Hindlimb muscle (tissue), 1 donor: ENCODE results near the gene DDI2. TPM values are rescaled to one million over a fixed set of nuclear protein-coding genes. Genes with fewer than 3 reads are reported as not detected.
"Not testable (repeated sequence)": the region's sequence is repeated elsewhere in the genome, so short reads cannot be mapped to it uniquely, and the experiment has no call there.

Experiments used
- DNase-seq: peaks from one replicate; pipeline ENCODE4 v3.0.0-alpha.2; 2013
- polyA plus RNA-seq: library from polyadenylated mRNA; unstranded; fragments of 120-200 nt; gene quantifications from one replicate; pipeline ENCODE4 v1.2.1, GENCODE V29; 2013; ENCODE audit not compliant: insufficient read length

DDI2 gene
- polyA plus RNA-seq, 1 donor: 24.3 TPM

DNA sequence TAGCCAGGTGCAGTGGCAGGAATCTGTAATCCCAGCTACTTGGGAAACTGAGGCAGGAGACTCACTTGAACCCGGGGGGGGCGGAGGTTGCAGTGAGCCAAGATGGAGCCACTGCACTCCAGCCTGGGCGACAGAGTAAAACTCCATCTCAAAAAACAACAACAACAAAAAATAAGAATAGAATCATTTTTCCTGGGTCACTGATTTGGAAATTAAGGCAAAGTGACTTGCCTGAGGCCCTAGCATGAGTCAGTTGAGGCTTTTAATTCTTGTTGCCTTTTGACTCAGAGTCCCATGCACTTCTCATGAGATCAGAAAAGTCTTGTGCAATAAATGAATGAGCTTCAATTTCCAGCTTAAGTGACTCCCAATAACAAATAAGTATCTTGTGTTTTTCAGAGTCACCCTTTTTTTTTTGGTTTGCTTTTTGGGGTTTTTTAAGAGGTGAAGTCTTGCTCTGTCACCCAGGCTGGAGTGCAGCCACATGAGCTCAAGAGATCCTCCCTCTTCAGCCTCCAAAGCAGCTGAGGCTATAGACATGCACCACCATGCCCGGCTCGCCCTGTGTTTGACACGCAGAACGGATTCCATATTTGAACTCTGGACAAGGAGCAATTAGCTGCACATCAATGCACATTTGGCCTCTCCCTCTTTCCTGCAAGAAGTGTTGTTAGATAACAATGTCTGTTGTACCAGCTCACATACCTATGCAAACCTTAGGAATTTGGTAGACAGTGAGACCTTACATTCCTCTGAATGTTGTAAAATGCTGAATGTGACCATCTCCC lies 63.5 kb downstream of the DDI2 start:
- DNase-seq: no peak

DNA sequence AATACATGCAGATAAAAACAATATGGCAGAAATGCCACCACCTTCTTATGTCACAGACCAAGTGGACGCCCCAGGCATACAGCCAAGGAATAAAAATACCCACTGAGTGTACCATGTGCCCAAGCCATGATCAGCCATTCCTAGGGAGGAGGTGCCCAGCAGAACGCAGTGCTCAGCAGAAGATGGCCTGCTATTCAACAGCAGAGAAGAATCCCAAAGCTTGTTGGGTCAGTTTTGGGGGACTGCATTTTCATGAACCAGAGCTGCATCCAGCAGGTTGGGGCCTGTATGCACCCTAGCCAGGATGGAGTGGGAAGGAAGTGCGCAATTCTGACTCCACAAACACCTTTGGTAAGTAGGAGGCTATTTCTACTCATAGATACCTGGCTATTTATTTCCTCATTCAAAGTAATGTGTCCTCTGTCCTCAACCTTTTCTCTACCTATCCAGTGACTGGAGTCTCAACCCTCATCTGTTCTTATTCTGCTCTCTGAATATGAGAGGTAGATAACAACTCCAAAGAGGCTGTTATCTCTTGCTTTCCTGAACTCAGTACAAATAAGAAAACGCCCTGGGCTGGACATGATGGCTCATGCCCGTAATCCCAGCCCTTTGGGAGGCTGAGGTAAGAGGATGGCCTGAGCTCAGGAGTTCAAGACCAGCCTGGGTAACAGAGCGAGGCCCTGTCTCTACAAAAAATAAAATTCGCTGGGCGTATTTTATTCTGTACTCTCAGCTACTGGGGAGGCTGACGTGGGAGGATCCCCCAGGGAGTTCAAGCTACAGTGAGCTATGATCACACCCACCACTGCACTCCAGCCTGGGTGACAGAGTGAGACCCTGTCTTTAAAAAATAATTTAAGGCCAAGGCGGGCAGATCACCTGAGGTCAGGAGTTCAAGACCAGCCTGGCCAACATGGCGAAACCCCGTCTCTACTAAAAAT lies 64.4 kb downstream of the DDI2 start:
- DNase-seq: no peak

DNA sequence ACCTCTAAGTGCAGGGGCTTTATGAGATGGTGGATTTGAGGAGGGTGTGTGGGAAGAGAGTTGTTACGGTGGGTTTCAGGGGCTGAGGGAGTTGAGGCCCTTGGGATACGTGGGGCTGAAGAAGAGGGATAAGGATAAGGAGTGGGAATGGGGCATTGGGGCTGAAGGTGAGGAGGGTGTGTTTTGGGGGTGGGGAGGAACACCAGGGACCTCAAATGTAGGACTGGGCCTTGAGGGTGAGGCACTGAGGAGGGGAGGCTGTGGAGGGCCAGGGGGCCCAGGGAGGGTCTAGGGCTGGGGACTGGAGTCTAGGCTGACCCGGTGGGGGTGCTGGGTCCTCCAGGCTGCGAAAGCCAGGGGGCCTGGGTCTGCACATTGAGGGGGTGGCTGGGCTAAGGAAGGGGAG lies 65.7 kb downstream of the DDI2 start:
- DNase-seq: no peak

DNA sequence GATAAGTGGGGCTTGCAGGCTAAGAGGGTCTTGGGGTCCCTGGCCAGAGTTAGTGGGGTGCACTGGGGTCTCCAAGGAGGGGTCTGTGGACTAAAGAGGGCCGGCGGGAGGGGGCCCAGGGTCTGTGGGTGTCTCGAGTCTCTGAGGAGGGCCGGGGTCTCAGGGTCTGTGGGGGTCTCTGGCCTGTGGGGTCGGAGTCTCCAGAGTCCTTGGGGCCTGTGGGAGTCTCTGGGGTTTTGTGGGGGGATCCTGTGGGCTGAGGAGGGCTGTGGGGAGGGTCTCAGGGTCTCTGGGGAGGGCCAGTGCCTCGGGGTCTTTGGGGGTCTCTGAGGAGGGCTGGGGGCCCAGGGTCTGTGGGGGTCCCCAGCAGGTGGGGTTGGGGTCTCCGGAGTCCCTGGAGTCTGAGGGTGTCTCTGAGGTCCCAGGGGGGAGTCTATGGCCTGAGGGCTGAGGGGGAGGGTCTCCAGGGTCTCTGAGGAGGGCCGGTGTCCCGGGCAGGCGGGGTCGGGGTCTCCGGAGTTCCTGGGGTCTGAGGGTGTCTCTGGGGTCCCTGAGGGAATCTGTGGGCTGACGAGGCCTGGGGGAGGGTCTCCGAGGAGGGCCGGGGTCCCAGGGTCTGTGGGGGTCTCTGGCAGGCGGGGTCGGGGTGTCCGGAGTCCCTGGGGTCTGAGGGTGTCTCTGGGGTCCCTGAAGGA lies 66.2 kb downstream of the DDI2 start:
- no peak for DNase-seq

DNA sequence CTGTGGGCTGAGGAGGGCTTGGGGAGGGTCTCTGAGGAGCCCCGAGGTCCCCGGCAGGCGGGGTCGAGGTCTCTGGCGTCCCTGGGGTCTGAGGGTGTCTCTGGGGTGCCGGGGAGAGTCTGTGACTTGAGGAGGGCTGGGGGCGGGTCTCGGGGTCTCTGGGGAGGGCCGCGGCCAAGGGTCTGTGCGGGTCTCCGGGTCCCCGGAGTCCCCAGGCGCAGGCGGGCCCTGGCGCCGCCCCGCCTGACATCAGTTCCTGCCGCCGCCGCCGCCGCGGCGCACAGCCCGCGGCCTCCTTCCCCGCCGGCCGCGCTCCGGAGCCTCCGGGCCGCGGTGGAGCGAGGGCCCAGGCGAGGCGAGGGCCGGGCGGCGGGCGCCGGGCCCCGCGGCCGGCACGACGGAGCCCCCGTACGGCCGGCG lies 66.8 kb downstream of the DDI2 start, which contains the start of gene PLEKHM2:
PLEKHM2 (plus strand) TSS at position 279 of the 420 bp plus-strand sequence. CDS start 239 bp downstream, outside the sequence.
- DNase-seq: peak; percentile 65

DNA sequence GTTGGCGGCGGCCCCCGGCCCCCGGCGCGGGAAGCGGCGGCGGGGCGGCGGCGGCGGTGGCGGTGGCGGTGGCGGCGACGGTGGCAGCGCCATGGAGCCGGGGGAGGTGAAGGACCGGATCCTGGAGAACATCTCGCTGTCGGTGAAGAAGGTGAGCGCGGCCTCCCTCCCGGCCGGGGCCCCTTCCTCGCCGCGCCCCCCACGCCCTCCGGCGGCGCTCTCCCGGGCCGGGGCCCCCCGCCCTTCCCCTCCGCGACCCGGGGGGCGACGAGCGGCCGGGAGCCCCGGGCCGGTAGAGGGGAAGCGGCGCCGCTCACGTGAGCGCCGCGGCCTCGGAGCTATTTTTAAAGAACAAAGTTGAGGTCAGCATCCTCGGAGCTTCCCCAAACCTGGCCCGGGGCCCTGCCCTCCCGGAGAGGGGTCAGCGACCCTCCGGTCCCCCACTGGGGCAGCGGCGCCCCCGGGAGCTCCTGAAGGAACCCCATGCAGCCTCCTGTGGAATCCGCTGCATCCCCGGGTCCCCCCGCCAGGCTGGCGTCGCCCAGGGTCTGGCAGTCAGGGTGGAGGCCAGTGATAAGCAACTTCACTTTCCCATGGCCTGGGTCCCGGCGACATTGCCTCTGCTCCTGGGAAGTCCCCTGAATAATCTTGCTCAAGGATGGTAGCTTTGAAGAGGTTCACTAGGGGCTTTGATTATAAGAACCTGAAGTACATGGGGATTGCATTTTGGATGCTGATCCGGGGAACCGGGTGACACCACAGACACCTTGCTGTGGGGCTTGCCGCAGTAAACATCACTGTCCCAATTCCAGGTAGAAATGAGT lies 67.4 kb downstream of the DDI2 start:
- DNase-seq: peak; percentile 52

DNA sequence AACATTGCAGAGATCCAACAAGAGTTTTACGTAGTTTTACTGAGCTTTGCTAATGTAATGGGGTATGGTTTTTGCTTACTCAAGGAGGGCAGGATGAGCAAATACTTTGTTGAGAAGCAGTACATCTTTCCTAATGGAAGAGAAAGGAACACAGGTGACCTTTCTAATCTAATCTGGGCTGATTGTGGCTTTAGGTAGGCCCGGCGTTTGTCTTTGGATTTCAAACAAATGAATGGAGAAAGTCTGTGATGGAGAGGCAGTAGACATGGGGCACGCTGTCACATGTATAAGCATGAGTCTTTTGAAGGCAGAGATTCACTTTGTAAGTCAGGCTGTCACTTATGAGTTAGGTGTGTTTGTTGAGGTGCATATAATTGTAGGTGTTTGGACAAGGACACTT lies 68.6 kb downstream of the DDI2 start:
- no peak for DNase-seq

DNA sequence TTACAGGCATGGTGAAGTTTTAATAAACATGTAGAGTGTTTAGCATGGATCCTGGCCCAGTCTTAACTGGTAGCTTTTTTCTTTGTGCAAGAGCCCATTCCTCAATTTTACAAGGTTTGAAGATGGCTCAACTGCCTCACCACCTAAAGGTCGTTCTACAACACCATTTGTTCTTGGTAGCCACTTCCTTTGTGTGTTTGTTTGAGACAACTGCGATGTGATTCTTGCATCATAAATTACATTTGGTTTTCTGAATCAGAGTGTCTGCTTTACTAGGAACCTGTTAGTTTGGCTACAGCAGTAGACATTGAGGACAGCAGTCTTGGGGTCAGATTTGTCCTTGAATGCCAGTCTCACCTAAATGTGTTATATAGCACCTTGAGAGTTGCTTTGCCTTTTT lies 70.2 kb downstream of the DDI2 start:
- DNase-seq: no peak

DNA sequence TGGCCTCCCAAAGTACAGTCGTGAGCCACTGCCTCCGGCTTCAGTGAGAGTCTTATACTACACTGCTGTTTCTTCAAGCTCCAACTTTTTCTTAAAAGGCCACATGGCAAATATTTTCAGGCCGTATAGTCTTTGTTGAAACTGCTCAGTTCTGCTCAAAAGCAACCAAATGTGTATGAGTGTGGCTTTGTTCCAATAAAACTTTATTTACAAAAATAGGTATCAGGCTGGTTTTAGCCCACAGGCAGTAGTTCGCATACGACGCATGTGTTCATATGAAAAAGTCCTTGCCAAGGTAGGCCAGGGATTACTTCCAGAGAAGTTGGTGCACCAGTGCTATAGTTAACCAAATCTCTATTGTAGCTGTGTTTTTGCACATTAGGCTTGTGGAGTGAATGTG lies 73.1 kb downstream of the DDI2 start:
- DNase-seq: no peak

DNA sequence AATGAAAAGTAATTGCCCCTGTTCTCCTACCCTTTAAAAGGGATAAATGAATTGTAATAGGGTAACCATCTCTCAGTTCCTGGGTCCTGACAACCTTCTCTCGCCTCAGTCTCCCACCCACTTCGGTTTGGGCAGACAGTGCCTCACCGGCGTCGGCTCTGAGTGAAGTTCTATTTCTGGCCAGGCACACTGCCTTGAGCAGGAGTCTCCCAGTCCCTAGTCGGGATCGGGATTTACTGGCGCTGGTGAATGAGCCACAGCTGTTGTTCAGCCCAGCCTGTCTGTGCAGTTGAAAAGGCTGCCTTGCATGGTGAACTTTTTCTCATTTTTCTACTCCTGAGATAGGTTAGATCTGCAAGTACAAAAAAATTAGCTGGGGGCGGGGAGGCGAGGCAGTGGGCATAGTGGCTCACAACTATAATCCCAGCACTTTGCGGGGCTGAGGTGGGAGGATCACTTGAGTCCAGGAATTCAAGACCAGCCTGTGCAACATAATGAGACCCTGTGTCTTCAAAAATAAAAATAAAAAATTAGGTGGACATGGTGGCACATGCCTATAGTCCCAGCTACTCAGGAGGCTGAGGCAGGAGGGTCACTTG lies 74.3 kb downstream of the DDI2 start:
- no peak for DNase-seq

DNA sequence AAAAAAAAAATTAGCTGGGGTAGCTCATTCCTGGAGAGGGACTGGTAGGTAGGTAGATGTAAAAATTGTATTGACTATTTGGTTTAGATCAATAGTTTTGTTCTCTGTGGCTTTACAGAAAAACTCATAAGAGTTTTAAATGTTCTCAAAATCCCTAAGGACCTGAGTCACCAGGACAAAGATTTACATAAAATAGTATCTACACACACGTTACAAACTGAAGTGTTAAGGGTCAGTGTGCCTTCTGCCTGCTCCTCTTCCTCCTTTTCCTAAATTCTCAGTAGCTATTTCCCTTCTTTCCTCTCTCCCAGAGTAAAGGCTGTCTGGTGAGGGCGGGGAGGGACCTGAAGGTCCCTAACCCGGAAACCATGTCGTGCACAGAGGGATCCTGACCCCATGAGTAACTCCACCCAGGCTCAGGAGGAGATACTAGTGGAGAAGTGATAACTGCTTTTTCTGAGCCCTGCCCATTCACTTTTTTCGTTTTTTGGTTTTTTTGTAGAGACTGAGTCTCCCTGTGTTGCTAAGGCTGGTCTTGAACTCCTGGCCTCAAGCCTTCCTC lies 74.9 kb downstream of the DDI2 start:
- DNase-seq: no peak

DNA sequence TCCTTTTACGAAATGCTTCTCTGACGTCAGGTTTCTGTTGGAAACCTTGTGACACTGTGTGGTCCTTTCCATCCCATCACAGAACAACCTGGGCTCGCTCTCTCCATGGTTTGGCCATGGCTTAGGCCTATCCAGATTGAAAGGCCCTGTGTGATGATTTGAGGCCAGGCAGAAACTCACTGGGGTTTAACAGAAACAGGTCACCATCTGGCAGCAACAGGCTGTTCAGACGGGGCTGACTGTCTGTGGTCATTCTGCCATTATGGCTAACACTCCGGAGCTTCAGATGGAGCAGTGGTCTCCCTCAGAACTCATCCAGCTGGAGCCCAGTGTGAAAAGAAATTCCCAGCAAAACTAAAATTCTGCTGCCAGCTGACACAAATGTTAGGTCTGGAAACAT lies 76.1 kb downstream of the DDI2 start:
- DNase-seq: no peak

DNA sequence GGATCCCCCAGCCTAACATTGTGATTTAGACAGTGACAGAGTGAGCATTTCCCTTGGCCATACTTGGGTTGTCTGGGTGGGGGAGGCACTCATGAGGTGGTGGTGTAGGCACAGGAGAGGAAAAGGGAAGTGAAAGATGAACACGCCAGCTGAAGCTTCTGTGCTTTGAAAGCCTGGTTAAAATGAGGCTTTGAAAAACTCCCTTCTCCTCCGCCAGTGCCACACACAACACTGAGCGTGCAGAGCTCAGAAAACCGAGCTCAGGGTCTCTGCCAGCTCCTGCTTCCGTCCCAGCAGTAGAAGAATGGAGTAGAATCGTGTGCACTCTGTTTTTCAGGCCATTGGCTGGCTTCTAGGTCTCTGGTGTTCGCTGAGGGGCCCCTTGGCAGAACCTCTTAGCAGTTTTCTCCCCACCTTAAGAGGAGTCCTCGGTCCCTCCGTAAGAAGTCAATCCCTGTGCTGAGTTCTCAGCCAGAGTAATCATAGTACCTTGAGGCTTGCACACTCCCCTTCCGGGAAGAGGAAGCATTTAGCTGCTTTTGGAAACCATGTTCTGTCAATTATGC lies 79.8 kb downstream of the DDI2 start:
- DNase-seq: no peak

DNA sequence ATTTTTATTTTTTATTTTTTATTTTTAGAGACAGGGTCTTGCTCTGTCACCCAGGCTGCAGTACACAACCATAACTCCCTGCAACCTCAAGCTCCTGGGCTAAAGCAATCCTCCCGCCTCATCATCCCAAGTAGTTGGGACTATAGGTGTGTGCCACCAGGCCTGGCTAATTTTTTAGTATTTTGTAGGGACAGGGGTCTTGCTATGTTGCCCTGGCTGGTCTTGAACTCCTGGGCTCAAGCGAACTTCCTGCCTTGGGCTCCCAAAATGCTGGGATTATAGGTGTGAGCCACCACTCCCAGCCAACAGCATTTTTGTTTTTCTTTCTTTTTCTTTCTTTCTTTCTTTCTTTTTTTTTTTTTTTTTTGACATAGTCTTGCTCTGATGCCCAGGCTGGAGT lies 80.9 kb downstream of the DDI2 start:
- DNase-seq: no peak

DNA sequence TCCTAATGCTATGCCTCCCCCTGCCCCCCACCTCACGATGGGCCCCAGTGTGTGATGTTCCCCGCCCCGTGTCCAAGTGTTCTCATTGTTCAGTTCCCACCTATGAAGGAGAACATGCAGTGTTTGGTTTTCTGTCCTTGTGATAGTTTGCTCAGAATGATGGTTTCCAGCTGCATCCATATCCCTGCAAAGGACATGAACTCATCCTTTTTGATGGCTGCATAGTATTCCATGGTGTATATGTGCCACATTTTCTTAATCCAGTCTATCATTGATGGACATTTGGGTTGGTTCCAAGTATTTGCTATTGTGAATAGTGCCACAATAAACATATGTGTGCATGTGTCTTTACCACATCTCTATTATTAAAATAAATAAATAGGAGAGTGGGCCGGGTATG lies 82.1 kb downstream of the DDI2 start:
- not testable (repeated sequence) for DNase-seq

DNA sequence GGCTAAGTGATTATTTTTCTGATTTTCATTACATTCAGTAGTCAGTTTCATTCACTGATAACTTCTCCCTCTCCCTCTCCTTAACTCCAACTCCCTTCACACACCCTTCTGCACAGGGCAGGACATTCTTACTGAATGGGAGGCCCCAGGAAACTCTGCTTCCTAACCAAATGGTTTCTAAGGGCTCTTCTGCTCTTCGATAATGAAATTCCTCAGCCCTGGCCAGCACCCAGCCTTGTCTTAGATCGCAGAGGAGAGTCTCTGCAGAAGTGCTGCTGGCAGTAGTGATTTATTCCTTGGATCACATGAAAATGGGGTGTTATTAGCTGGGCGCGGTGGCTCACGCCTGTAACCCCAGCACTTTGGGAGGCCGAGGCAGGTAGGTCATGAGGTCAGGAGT lies 83.2 kb downstream of the DDI2 start:
- DNase-seq: no peak

DNA sequence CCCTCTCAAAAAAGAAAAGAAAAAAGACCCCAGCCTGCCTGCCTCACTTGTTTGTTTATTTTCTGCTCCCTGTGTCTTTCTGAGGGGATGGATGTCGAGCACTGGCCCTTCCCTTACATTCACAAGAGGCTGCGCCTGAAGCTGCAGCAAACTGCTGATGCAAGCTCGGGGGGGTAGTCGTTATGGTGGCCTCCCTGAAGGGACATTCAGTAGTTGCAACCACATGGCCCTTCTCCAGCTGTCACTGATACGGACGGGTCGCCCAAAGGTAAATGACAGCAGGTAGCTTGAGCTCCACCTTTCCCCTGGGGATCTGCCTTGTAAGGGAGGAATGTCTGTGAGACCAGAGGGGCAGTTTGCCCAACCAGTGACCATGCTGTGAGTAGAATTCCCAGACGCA lies 84.5 kb downstream of the DDI2 start:
- no peak for DNase-seq

DNA sequence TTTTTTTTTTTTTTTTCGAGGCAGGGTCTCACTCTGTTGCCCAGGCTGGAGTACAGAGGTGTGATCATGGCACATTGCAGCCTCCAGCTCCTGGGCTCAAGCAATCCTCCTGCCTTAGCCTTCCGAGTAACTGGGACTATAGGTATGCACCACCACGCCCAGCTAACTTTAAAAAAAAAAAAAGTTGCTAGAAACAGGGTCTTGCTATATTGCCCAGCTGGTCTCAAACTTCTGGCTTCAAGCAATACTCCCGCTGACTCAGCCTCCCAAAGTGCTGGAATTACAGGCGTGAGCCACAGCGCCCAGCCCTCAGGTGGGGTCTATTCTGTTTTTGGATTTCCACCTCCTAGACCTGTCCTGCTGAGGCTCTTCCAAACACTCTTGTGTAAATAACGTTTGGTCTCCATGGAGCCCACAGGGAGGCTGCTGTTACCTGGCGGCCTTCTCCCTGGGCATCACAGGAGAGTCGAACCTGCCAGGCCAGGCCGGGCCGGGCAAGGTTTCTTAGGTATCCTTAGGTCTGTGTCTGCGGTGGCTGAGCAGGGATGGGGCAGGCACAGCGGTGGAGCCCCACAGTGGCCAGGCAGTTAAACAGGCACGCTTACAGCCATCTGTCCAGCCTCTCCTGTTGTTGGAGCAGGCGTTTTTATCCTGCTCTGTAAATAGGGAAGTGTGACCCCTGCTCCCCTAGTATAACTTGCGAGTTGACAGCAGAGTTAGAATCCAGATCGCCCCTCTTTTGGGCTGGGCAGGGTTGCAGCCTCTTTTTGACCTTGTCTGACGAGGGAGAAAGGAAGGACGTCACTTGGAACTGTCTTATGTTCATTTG lies 85.7 kb downstream of the DDI2 start:
- no peak for DNase-seq

DNA sequence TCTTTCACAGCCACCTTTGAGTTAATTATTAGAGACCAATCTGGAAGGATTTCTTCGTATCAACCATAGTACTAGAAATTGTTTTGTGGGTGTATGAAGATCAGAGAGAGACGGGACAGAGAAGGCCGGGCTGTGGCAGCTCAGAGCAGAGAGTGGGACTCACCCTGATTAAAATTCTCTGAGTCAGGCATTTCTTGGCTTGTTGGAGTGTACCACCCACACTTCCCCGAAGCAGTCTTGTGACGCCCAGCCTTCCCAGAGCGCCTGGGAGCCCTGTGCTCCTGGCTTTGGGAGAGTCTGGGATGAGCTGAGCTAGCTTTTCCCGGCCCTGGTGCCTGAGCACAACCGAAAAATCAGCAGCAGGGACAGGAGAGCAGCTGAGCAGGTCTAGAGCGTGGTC lies 86.3 kb downstream of the DDI2 start:
- peak; percentile 71 for DNase-seq
